HG03039 (cell line): Measurements from ENCODE around the gene RCOR1.
"Not testable (repeated sequence)": the region's sequence is repeated elsewhere in the genome, so short reads cannot be mapped to it uniquely, and the experiment has no call there.

ENCODE experiments used
- ATAC-seq: cut with Tn5 transposase; IDR thresholded peaks from one replicate; pipeline ENCODE4 v1.9.1; 2021; ENCODE audit warnings: mild to moderate bottlenecking, moderate library complexity; ENCODE audit not compliant: unreplicated experiment

The RCOR1 gene

DNA sequence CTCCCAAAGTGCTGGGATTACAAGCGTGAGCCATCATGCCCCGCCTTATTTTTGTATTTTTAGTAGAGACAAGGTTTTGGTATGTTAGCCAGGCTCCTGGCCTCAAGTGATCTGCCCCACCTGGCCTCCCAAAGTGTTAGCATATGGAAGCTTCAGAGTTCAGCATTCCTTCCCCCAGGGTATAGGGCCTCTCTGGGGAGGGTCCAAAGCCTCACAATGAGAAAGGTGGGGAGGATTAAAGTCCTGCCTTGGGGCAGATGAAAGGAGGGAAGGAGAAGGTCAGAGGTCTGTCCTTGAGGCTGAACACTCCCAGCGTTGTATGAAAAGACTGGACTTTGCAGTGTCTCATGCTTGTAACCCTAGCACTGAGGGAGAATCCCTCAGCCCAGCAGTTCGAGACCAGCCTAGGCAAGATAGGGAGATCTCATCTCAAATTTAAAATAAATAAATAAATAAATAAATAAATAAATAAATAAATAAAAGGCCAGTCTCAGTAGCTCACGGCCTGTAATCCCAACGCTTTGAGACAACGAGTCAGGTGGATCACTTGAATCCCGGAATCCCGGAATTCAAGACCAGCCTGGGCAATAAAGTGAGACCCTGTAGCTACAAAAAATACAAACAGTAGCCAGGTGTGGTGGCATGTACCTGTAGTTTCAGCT lies 22.0 kb upstream of the RCOR1 start:
- no peak for ATAC-seq

DNA sequence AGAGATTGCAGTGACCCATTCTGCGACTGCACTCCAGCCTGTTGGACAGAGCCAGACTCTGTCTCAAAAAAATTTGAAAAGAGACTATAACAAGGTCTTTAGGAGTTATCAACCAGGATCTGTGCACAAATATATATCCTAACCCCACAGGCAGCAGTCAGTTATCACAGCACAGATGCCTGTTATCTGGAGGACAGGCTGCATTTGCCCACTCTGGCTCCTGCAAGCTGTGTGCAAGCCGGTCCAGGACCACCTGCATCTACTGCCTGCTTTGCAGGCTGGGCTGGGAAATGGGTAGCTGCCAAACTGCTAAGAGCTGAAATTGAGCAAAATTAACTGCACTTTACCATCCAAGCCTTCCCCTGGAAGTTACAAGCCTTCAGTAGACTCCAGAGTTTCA lies 21.4 kb upstream of the RCOR1 start:
- no peak for ATAC-seq

DNA sequence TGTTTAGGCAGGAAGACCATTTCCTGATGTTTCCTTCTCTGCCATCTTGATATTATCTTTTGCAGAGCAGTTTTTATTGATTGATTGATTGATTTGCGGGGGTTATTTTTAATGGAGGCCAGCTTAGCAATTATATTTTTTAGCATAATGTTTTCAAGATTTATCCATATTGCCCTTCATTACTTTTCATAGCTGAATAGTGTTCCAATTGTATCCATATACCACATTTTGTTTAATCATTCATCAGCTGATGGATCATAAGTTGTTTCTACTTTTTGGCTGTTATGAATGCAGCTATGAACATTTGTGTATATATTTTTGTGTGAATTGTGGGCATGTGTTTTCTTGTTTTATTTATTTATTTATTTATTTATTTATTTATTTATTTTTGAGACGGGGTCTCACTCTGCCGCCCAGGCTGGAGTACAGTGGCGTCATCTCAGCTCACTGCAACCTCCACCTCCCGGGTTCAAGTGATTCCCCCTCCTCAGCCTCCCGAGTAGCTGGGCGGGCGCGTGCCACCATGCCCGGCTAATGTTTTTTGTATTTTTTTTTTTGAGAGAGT lies 20.9 kb upstream of the RCOR1 start:
- ATAC-seq = no peak

DNA sequence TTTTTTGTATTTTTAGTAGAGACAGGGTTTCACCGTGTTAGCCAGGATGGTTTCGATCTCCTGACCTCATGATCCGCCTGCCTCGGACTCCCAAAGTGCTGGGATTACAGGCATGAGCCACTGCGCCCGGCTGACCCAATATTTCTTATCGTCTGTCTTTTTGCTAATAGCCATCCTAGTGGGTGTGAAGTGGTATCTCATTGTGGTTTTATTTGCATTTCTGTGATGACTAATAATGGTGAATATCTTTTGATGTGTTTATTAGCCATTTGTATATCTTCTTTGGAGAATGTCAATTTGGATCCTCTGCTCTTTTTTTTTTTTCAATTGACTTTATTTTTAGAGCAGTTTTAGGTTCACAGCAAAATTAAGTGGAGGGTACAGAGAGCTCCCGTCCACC lies 19.3 kb upstream of the RCOR1 start:
- ATAC-seq = not testable (repeated sequence)

DNA sequence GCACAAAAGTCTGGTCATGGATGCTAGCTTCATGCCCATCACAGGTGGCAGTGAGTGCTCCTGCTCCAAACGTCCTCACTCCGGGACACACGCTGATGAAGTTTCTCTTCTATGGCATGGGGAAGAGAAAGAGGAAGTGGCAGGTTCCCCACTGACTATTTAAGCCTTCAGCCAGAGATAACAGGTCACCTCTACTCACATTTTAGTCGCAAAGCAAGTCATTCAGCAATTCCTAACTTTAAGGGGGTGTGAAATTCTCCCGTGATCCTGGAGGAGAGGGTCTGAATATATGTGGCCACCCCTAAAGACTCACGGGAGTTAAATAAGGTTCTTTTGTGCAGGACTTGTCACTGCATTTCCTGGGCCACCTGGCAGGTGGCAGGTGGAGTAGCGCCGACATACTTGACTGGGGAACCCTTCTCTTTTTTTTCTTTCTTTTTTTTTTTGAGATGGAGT lies 18.8 kb upstream of the RCOR1 start:
- ATAC-seq = no peak

DNA sequence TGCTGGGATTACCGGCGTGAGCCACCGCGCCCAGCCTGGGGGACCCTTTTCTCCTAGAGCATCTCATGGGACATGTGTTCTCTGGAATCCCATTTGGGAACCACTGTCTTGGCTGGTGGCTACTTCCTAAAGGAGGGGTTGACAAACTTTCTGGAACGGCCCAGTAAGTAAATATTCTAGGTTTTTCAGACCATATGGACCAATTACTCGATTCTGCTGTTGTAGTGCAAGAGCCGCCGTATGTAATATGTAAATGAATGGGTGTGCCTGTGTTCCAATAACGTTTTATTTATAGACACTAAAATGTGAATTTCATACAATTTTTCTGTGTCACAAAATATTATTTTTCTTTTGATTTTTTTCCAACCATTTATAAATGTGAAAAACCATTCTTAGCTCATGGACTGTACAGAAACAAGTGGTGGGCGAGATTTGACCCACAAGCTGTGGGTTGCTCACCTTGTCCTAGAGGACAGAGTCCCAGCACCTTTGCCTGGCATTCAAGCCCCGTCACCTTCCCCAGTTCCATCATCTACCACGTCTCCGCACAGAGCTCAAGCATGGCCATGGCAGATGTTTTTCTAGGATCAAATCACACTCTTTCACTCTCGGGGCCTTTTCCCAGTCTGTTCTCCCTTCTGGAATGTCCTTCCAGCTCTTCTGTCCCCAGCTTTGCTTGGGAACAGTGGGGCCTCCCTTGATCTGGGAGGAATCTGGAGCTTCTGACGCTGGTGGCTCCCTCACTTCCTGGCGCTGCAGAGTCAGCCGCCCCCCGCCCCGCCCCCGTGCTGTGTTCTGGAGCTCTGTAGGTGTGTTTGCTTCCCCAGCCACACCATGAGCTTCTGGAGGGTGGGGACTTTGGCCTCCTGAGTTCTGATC lies 17.9 kb upstream of the RCOR1 start:
- ATAC-seq = no peak

DNA sequence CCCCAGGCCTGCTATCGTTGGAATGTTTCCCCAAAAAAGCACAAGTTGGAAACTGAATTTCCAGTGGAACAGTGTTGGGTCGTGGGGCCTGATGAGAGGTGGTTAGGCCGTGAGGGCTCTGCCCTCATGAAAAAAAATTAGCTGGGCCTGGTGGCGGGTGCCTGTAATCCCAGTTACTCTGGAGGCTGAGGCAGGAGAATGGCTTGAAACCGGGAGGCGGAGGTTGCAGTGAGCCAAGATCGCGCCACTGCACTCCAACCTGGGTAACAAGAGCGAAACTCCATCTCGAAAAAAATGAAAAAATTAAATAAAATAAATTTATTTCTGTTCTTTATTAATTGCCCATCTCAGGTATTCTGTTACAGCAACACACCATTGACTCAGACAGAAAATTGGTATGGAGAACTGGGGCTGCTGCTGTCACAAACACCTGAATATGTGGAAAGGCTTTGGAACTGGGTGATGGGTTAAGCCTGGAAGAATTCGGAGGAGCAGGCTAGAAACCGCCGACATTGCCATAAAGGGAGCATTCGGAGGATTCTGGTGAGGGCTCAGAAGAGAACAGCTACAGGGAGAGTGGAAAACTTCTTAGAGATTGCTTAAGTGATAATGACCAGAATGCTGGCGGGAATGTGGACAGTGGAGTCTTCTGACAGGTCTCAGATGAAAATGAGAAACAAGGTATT lies 17.1 kb upstream of the RCOR1 start:
- ATAC-seq = no peak

DNA sequence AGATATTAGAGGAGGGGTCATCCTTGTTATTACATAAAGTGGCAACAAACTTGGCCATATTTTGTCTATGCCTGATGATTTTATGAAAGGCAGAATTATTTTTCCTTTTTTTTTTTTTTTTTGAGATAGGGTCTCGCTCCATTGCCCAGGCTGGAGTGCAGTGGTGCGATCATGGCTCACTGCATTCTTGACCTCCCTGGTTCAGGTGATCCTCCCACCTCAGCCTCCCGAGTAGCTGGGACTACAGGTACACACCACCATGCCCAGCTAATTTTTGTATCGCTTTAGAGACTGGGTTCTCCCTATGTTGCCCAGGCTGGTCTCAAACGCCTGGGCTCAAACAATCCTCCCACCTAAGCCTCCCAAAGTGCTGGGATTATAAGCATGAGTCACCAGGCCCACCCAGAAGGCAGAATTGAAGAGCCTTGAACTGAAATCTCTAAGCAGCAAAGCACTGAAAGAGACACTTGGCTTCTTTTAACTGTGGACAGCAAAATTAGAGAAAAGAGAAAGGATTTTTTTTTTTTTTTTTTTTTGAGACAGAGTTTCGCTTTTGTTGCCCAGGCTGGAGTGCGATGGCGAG lies 16.5 kb upstream of the RCOR1 start:
- ATAC-seq = not testable (repeated sequence)

DNA sequence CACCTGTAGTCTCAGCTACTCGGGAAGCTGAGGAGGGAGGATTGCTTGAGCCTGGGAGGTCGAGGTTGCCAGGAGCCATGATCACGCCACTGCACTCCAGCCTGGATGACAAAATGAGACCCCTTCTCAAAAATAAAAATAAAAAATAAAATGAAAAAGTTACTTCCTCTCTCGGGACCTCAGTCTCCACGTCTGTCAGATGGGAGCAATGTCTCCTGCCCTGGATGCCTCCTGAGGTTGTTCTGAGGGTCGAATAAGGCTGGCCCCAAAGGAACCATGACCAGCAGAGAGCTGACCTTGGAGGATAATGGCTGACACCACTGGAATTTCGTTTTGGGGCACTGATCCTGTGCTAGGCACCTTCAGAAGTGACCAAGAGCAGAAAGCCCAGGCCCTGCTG lies 13.6 kb upstream of the RCOR1 start:
- ATAC-seq = no peak

DNA sequence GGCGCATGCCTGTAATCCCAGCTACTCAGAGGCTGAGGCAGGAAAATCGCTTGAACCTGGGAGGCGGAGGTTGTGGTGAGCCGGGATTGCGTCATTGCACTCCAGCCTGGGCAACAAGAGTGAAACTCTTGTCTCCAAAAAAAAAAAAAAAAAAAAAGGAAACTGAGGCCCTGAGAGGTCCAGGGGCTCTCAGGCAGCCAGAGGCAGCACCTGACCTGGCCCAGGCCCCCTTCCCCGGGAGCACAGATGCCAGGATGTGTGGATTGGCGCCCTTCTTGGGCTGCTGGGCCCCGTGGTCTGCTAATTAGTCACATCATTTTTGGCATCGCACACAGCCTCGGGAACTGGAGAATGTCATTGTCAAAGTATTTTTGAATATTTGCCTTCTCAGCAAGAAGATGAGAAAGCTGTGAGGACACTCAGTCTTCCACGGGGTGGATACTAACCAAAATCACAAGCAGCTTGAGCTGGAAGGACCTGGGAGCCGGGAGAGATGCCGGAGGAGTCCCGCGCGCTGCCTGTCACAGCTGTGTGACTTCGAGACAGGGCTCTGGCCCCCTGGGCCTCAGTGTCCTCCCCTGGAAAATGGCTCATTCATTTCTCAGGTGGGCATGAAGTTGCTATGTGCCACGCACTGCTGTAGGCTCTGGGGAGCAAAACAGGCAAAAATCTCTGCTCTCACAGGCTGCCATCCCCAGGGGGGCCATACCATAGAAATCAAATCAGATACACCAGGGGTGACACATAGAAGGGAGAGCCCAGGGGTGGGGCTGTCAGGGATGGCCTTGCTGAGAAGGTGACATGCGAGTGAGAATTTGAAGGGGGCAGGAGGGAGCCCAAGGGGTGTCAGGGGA lies 12.5 kb upstream of the RCOR1 start:
- ATAC-seq = no peak

DNA sequence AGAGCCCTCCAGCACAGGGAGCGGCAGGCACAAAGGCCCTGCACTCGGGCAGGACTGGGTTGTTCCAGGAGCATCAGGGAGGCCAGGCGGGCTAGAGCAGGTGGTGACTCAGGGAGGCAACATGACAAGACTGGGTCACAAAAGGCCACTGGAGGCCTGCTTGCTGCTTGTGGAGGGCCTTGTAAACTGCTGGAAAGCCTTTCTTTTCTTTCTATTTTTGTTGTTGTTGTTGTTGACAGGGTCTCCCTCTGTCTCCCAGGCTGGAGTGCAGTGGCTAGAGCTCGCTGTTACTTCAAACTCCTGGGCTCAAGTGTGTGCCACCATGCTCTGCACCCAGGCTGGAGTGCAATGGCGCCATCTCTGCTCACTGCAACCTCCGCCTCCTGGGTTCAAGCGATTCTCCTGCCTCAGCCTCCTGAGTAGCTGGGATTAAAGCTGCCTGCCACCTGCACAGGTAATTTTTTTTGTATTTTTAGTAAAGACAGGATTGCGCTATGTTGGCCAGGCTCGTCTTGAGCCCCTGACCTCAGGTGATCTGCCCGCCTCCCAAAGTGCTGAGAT lies 11.8 kb upstream of the RCOR1 start:
- no peak for ATAC-seq

DNA sequence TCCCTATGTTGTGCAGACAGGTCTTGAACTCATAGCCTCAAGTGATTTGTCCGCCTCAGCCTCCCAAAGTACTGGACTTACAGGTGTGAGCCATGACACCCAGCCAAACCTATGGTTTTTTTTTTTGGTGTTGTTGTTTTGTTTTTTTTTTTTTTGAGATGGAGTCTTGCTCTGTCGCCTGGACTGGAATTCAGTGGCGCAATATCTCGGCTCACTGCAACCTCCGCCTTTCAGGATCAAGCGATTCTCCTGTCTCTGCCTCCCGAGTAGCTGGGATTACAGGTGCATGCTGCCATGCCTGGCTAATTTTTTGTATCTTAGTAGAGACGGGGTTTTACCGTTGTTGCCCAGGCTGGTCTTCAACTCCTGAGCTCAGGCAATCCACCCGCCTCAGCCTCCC lies 11.3 kb upstream of the RCOR1 start:
- no peak for ATAC-seq

DNA sequence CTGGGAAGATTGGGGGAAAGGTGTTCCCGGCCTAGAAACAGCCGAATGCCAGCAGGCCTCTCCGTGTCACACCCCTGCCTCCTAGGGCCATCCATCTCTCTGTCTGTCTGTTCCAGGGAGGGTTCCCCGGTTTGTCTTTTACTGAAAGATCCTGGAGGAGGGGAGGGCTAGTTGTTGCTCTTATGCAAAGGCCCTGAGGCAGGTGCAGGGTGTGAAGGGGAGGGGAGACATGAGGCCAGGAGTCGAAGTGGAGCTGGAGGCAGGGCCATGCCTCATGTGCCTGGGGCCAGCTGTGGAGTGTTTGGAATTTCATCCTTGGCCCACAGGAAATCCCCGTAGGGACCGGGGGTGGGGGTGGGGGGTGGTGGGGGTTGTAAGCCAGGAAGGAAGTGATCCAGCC lies 8.7 kb upstream of the RCOR1 start:
- ATAC-seq = no peak

DNA sequence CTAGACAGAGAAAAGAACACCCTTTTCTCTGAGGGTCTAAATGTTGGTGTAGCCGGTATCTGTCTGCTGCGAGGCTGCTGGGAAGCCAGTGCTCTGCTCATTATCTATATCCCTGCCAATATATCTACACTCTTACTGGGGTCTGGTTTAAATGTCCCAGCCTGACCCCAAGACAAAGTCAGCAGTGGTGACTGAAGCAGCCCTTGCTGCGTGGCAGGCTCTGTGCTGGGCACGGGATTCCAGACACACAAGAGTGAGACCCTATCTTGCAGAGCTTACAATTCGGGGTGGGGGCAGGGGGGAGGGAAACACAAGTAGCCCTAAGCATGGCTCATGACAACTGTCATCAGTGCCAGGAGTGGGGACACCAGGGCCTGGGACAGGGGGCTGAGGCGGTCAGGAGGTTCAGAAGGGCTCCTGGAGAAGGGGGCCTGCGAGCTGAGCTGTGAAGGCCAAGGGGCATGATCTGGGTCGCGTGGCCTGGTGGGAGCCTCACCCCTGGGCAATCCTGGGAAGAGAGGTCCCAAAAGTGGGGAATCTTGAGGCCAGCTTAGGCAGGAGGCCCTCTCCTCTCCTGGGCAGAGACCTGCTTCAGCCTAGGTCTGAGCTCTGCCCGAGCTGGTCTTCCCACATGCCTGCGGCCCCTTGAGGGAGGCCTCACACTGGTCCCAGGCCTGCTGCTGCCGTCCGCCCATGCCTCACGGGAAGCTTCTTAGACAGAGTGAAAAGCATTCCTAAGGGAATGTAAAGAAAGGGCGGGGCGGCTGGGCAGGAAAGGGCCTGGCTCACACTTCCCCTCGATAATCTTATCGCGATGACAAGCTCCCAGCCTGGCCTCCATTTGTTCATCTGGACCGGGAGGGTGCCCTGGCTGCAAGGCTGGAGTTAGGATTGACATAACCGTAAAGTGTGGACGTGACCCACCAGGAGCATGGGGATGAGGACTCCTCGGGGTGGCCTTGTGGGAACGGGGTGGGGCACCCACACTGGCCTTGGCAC lies 7.3 kb upstream of the RCOR1 start:
- ATAC-seq = no peak

DNA sequence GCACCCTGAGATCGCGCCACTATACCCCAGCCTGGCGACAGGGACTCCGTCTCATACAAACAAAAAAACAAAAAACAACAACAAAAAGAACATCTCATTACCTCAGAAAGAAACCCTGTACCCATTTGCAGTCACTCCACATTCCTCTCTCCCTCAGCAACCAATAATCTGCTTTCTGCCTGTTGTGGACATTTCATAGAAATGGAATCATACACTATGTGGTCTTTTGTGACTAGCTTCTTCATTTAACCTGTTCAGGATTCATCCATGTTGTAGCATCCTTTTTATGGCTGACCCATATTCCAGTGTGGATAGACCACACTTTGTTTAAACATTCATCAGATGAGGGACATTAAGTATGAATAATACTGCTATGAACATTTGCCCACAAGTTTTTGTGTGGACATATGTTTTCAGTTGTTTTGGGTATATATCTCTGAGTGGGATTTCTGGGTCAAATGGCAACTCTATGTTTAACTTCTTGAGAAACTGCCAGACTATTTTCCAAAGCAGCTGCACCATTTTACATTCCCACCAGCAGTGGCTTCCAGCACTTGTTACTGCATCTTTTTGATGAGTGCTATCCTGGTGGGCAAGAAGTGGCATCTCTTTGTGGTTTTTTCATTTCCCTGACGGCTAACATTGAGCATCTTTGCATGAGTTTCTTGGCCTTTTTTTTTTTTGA lies 5.9 kb upstream of the RCOR1 start:
- no peak for ATAC-seq

DNA sequence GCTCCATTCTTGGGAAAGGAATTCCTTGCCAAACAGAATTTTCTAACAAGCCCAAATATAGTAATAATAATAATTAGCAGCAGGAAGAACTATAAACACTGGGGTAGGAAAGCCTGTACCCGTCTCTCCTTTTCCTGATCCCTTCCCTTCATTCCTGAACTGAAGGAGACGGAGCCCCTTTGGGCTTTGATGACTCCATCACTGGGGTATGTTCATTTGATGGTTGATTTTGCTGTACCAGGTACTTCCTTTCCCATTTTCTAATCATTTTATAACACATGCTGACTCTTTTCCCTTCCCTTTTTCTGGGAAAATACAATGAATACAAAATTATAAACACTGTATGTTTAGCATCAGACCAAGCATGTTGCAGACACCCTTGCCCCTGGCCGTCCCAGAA lies 3.6 kb upstream of the RCOR1 start:
- ATAC-seq = no peak

DNA sequence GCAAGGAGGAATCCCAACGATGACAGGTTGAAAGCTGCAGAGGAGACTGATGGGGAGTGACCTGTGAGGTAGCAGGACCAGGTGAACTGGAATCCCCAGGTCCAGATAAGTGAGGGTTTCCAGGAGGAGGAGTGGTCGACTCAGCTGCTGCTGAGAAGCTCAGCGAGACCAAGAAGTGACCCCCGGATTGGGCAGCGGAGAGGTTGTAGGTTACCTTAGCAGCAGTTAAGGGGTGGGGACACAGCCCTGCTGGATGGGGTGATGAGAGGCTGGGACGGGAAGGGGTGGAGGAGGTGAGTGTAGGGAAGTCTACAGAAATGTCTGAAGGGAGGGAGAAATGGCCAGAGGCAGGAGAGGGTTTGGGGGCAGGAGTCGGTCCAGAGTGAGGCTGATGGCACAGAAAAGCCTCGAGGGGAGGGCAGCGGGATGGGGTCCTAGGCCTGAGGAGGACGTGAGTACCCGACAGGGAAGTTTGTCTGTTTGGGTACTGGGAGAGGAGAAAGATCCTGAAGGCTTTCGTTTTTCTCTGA lies 2.6 kb upstream of the RCOR1 start:
- no peak for ATAC-seq

DNA sequence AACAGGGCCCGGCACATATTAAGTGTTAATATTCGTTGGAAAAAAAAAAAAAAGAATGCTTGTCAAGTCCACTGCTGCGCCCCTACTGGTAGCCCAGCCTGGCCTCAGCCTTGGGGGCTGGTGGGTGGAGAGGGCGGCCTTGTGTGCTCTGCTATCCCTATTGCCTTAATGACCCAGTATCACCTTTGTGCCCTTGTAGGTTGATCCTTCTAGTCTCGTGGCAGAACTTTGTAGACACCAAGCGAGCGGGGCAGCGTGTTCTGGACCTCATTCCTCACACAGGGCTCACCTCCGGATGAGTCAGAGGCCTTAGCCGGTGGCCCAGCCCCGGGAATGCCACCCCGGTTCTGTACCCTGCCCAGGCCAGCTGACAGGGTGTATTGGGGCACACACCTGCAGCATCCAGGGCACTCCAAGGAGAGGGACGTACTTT lies 1.8 kb upstream of the RCOR1 start:
- ATAC-seq = no peak
